Measurements from ENCODE around the gene TTC13. TPM values are rescaled to one million over a fixed set of nuclear protein-coding genes. Genes with fewer than 3 reads are reported as not detected.
"Not testable (repeated sequence)": the region's sequence is repeated elsewhere in the genome, so short reads cannot be mapped to it uniquely, and the experiment has no call there.

Gene TTC13
- 10 to 100 TPM; 43.9 to 54.5 TPM for total RNA-seq
- 10 to 100 TPM; 11.7 to 13.4 TPM for polyA plus RNA-seq

- H3K4me1 Mint-ChIP-seq: peaks cover 34 to 41% (median 38%) of the 10 kb centered on the region in 4 donors
- H3K4me3 ChIP-seq (ENCODE audit: low read length in 2 of 2): peak within 1 kb of the TSS; percentile 66 to 86
- intact Hi-C loops (cut with micrococcal nuclease): loop anchor here (1.0 to 5.0 kb wide), 10 partner anchors 41 to 550 kb away; partner anchors contain the start of genes COG2, EGLN1, FAM89A and GNPAT
- peaks cover 7% of the 10 kb centered on the region for H3K36me3 ChIP-seq (ENCODE audit: insufficient read depth, low read length)
- ChIA-PET CTCF (ENCODE audit: partially characterized antibody) (interaction anchor here (0.6 to 2.1 kb wide), 16 partner anchors 8 to 337 kb away, joined by 3 to 19 read pairs (median 5); partner anchors contain the start of gene COG2), POLR2A (ENCODE audit: partially characterized antibody) (interaction anchor here (0.6 to 3.1 kb wide), 14 partner anchors 10 to 443 kb away, joined by 3 to 15 read pairs (median 4); partner anchors contain the start of genes COG2, FAM89A and GNPAT)
- peak within 1 kb of the TSS; percentile 92 to 100 (median 97) for H3K27ac Mint-ChIP-seq
- H3K36me3 Mint-ChIP-seq: peaks cover 7 to 29% of the 10 kb centered on the region in 2 donors
- H3K4me3 Mint-ChIP-seq: peak within 1 kb of the TSS; percentile 94 to 100 (median 98)
- DNase-seq: peak; percentile 95 to 97 (median 96)
- H3K27me3 Mint-ChIP-seq: no peaks in the 10 kb centered on the region
- no peaks in the 10 kb centered on the region for H3K9me3 ChIP-seq (ENCODE audit: control insufficient read depth in 1 of 2, low read length in 2 of 2)
- peaks cover 59% of the 10 kb centered on the region for H3K4me1 ChIP-seq (ENCODE audit: insufficient read depth, low read length)
- H3K9me3 Mint-ChIP-seq: no peaks in the 10 kb centered on the region
- H3K27me3 ChIP-seq (ENCODE audit: insufficient read depth, low read length): no peaks in the 10 kb centered on the region
- peak within 1 kb of the TSS; percentile 69 for H3K27ac ChIP-seq (ENCODE audit: low read depth, low read length)
Measured at GRCh38 chr1:230978491-230979388, at the start of gene TTC13, which contains the start of gene ARV1. Gene TTC13, minus strand, starts transcription at chr1:230978861. Its CDS starts 31 bp downstream, at chr1:230978830. Gene ARV1, plus strand, starts transcription at chr1:230979094. Its CDS starts 12 bp downstream, at chr1:230979106.

- CTCF ChIA-PET (ENCODE audit: partially characterized antibody): no interaction called here
- no peak overlapping the region for H3K27ac Mint-ChIP-seq
- intact Hi-C loops (cut with micrococcal nuclease): no loop called here
Measured at GRCh38 chr1:231027971-231028370, 49.3 kb upstream of the TTC13 start.

GRCh38 chr1:231027136-231027925 is 48.7 kb upstream of the TTC13 start:
- CTCF ChIA-PET (ENCODE audit: partially characterized antibody): no interaction called here
- Histone ChIP-seq H3K27ac (ENCODE audit: low read depth, low read length) (no peak overlapping the region), H3K27me3 (ENCODE audit: insufficient read depth, low read length) (no peaks in the 10 kb centered on the region), H3K4me3 (ENCODE audit: low read length in 2 of 2) (no peak overlapping the region), H3K9me3 (ENCODE audit: control insufficient read depth in 1 of 2, low read length in 2 of 2) (no peaks in the 10 kb centered on the region), H3K4me1 (ENCODE audit: insufficient read depth, low read length) (no peaks in the 10 kb centered on the region), H3K36me3 (ENCODE audit: insufficient read depth, low read length) (no peaks in the 10 kb centered on the region)
- no peak for DNase-seq
- POLR2A ChIA-PET (ENCODE audit: partially characterized antibody): no interaction called here
- no peaks in the 10 kb centered on the region for H3K9me3 Mint-ChIP-seq
- peaks cover 0 to 7% of the 10 kb centered on the region in 2 donors for H3K36me3 Mint-ChIP-seq
- H3K27ac Mint-ChIP-seq: peak overlapping the region in 1 of 7 donors; percentile 1
- H3K4me3 Mint-ChIP-seq: peak overlapping the region in 1 of 8 donors; percentile 67
- intact Hi-C loops (cut with micrococcal nuclease): no loop called here
- no peaks in the 10 kb centered on the region for H3K27me3 Mint-ChIP-seq
- H3K4me1 Mint-ChIP-seq: peaks cover 0 to 6% (median 2%) of the 10 kb centered on the region in 4 donors

More at GRCh38 chr1:231027971-231028370, 49.3 kb upstream of the TTC13 start:
- Histone ChIP-seq H3K4me3 (ENCODE audit: low read length in 2 of 2) (no peak overlapping the region), H3K27me3 (ENCODE audit: insufficient read depth, low read length) (no peaks in the 10 kb centered on the region), H3K27ac (ENCODE audit: low read depth, low read length) (no peak overlapping the region), H3K36me3 (ENCODE audit: insufficient read depth, low read length) (no peaks in the 10 kb centered on the region), H3K9me3 (ENCODE audit: control insufficient read depth in 1 of 2, low read length in 2 of 2) (no peaks in the 10 kb centered on the region), H3K4me1 (ENCODE audit: insufficient read depth, low read length) (no peaks in the 10 kb centered on the region)
- peaks cover 0 to 7% of the 10 kb centered on the region in 2 donors for H3K36me3 Mint-ChIP-seq
- peaks cover 0 to 7% (median 4%) of the 10 kb centered on the region in 4 donors for H3K4me1 Mint-ChIP-seq
- peak overlapping the region in 1 of 8 donors; percentile 67 for H3K4me3 Mint-ChIP-seq
- H3K9me3 Mint-ChIP-seq: no peaks in the 10 kb centered on the region
- DNase-seq: no peak
- POLR2A ChIA-PET (ENCODE audit: partially characterized antibody): no interaction called here
- H3K27me3 Mint-ChIP-seq: no peaks in the 10 kb centered on the region

GRCh38 chr1:231026576-231026975 is 47.9 kb upstream of the TTC13 start:
- POLR2A ChIA-PET (ENCODE audit: partially characterized antibody): no interaction called here
- Histone ChIP-seq H3K4me1 (ENCODE audit: insufficient read depth, low read length) (no peaks in the 10 kb centered on the region), H3K27ac (ENCODE audit: low read depth, low read length) (no peak overlapping the region), H3K9me3 (ENCODE audit: control insufficient read depth in 1 of 2, low read length in 2 of 2) (no peaks in the 10 kb centered on the region), H3K36me3 (ENCODE audit: insufficient read depth, low read length) (no peaks in the 10 kb centered on the region), H3K27me3 (ENCODE audit: insufficient read depth, low read length) (no peaks in the 10 kb centered on the region), H3K4me3 (ENCODE audit: low read length in 2 of 2) (no peak overlapping the region)
- no peaks in the 10 kb centered on the region for H3K9me3 Mint-ChIP-seq
- DNase-seq: no peak
- no peaks in the 10 kb centered on the region for H3K27me3 Mint-ChIP-seq
- H3K36me3 Mint-ChIP-seq: peaks cover 0 to 7% of the 10 kb centered on the region in 2 donors
- H3K27ac Mint-ChIP-seq: peak overlapping the region in 1 of 7 donors; percentile 59
- peaks cover 0 to 6% (median 2%) of the 10 kb centered on the region in 4 donors for H3K4me1 Mint-ChIP-seq
- H3K4me3 Mint-ChIP-seq: no peak overlapping the region
- intact Hi-C loops (cut with micrococcal nuclease): no loop called here
- CTCF ChIA-PET (ENCODE audit: partially characterized antibody): no interaction called here

- POLR2A ChIA-PET (ENCODE audit: partially characterized antibody): no interaction called here
- Histone ChIP-seq H3K36me3 (ENCODE audit: insufficient read depth, low read length) (no peaks in the 10 kb centered on the region), H3K27ac (ENCODE audit: low read depth, low read length) (no peak overlapping the region), H3K4me3 (ENCODE audit: low read length in 2 of 2) (no peak overlapping the region), H3K9me3 (ENCODE audit: control insufficient read depth in 1 of 2, low read length in 2 of 2) (no peaks in the 10 kb centered on the region), H3K4me1 (ENCODE audit: insufficient read depth, low read length) (no peaks in the 10 kb centered on the region), H3K27me3 (ENCODE audit: insufficient read depth, low read length) (no peaks in the 10 kb centered on the region)
- Mint-ChIP-seq H3K4me1 (peaks cover 0 to 6% (median 6%) of the 10 kb centered on the region in 4 donors), H3K27ac (peak overlapping the region in 1 of 7 donors; percentile 23), H3K36me3 (peaks cover 3 to 10% of the 10 kb centered on the region in 2 donors), H3K27me3 (no peaks in the 10 kb centered on the region), H3K4me3 (no peak overlapping the region), H3K9me3 (no peaks in the 10 kb centered on the region)
- no peak for DNase-seq
- CTCF ChIA-PET (ENCODE audit: partially characterized antibody): no interaction called here
- intact Hi-C loops (cut with micrococcal nuclease): no loop called here
Measured at GRCh38 chr1:231023150-231023549, 44.5 kb upstream of the TTC13 start.

- H3K9me3 Mint-ChIP-seq; H3K9me3 ChIP-seq (ENCODE audit: control insufficient read depth in 1 of 2, low read length in 2 of 2); H3K27ac ChIP-seq (ENCODE audit: low read depth, low read length); H3K27me3 Mint-ChIP-seq; DNase-seq; H3K27me3 ChIP-seq (ENCODE audit: insufficient read depth, low read length); H3K4me3 ChIP-seq (ENCODE audit: low read length in 2 of 2); POLR2A ChIA-PET (ENCODE audit: partially characterized antibody); H3K4me3 Mint-ChIP-seq; H3K4me1 Mint-ChIP-seq; H3K4me1 ChIP-seq (ENCODE audit: insufficient read depth, low read length); intact Hi-C loops (cut with micrococcal nuclease); H3K36me3 ChIP-seq (ENCODE audit: insufficient read depth, low read length): not testable (repeated sequence)
- CTCF ChIA-PET (ENCODE audit: partially characterized antibody): interaction anchor here (1.0 kb wide), 1 partner anchor 104 kb away, joined by 3 read pairs; no protein-coding TSS in a partner anchor
- Mint-ChIP-seq H3K27ac (peak overlapping the region in 1 of 7 donors; percentile 51), H3K36me3 (peaks cover 4 to 13% of the 10 kb centered on the region in 2 donors)
Measured at GRCh38 chr1:231022543-231022942, 43.9 kb upstream of the TTC13 start.

Measured in CD4-positive, alpha-beta memory T cell (primary cell).